Uterus (tissue), 4 donors: ENCODE data around the gene PXT1. TPM values are rescaled to one million over a fixed set of nuclear protein-coding genes. Genes with fewer than 3 reads are reported as not detected.

Source experiments
- DNase-seq, 2 donors: peaks; one replicate each; pipeline ENCODE4 v3.0.0-alpha.2; 2019 to 2020
- H3K27ac ChIP-seq, 2 donors: fragments of 200-600 bp; sonication (generic); 1 replicate in 1 of 2; 2 replicates in 1 of 2; pipeline ENCODE4 v1.5.1; 2016 to 2018
- H3K27me3 ChIP-seq, 2 donors: fragments of 200-600 bp; sonication (generic); one replicate each; pipeline ENCODE4 v1.5.1; 2018 to 2019; ENCODE audit warnings: control low read depth in 1 of 2
- H3K36me3 ChIP-seq, 2 donors: fragments of 200-600 bp; sonication (generic); one replicate each; pipeline ENCODE4 v1.5.1; 2019; ENCODE audit warnings: control low read depth in 1 of 2
- H3K4me1 ChIP-seq, 2 donors: fragments of 200-600 bp; sonication (generic); one replicate each; pipeline ENCODE4 v1.5.1; 2018 to 2019; ENCODE audit warnings: control low read depth in 1 of 2
- H3K4me3 ChIP-seq, 2 donors: fragments of 200-600 bp; sonication (generic); 1 replicate in 1 of 2; 2 replicates in 1 of 2; pipeline ENCODE4 v1.5.1; 2018 to 2019; ENCODE audit warnings: mild to moderate bottlenecking in 1 of 2
- H3K9me3 ChIP-seq, 2 donors: fragments of 200-600 bp; sonication (generic); one replicate each; pipeline ENCODE4 v1.5.1; 2019; ENCODE audit warnings: control low read depth in 1 of 2
- CTCF ChIP-seq, 4 experiments: fragments of 200-600 bp in 2 of 4; fragments of 450-650 bp in 2 of 4; sonication (generic) in 2 of 4; IDR thresholded peaks; one replicate each; pipeline ENCODE4 v1.5.1; 2016 to 2019; ENCODE audit warnings: antibody characterized with exemption in 4 of 4, mild to moderate bottlenecking in 2 of 4, moderate library complexity in 1 of 4
- POLR2A ChIP-seq, 2 donors: fragments of 450-650 bp; IDR thresholded peaks; one replicate each; pipeline ENCODE4 v1.6.1; 2016; ENCODE audit warnings: antibody characterized with exemption in 2 of 2, mild to moderate bottlenecking in 1 of 2, moderate library complexity in 1 of 2
- intact Hi-C: fragments of 100-400 bp; cut with DNase I; formaldehyde crosslinking; loops from one replicate; pipeline ENCODE4 v1.15.1; 2023; ENCODE audit warnings: low total_unique reads
- total RNA-seq, 4 donors: library from RNA; depleted of rRNA in 3 of 4; stranded (reverse); fragments of >200 nt in 3 of 4; gene quantifications; one replicate each; pipeline versions ENCODE4 v1.1.0 to v1.2.4, GENCODE V29; 2014 to 2023
- donor health status: DM: yes; HTN: yes; CAD: no.

PXT1 gene
- total RNA-seq, 4 donors from 2014 or later, result not detected

- no peaks in the 10 kb centered on the region for H3K27me3 ChIP-seq
- DNase-seq, result no peak
- no peak overlapping the region for H3K4me3 ChIP-seq
- no peaks in the 10 kb centered on the region for H3K36me3 ChIP-seq
- intact Hi-C loops, result no loop called here
- no peak for TF ChIP-seq CTCF (IDR thresholded peaks at IDR 0.05)
- no peak for TF ChIP-seq POLR2A (IDR thresholded peaks at IDR 0.05)
- H3K4me1 ChIP-seq, result no peaks in the 10 kb centered on the region
- H3K27ac ChIP-seq, result no peak overlapping the region
- no peaks in the 10 kb centered on the region for H3K9me3 ChIP-seq
Observed at GRCh38 chr6:36362551-36363370, 79.9 kb downstream of the PXT1 start.

DNA sequence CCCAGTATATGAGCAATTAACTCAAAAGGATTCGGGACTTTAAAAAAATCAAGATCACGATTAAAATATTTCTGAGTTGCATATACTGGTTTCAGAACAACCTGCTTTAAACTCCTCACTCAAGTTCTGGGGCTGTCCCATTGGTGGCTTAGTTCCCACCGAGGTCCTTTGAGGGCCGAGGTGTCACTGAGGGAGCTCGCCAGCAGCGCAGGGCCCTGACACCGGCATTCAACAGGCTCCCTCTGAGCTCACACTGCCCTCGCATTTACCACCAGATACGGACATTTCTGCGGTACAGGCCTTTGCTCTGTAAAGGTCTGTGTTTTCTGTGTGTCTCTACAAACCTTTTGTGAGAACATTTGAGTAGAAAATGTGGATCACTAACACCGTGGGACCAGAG lies 81.6 kb downstream of the PXT1 start:
- DNase-seq, result no peak
- Histone ChIP-seq H3K9me3 (no peaks in the 10 kb centered on the region), H3K27me3 (no peaks in the 10 kb centered on the region), H3K36me3 (no peaks in the 10 kb centered on the region), H3K4me1 (no peaks in the 10 kb centered on the region), H3K4me3 (no peak overlapping the region), H3K27ac (no peak overlapping the region)
- intact Hi-C loops, result no loop called here
- TF ChIP-seq POLR2A (IDR thresholded peaks at IDR 0.05) (no peak), CTCF (IDR thresholded peaks at IDR 0.05) (no peak)

DNA sequence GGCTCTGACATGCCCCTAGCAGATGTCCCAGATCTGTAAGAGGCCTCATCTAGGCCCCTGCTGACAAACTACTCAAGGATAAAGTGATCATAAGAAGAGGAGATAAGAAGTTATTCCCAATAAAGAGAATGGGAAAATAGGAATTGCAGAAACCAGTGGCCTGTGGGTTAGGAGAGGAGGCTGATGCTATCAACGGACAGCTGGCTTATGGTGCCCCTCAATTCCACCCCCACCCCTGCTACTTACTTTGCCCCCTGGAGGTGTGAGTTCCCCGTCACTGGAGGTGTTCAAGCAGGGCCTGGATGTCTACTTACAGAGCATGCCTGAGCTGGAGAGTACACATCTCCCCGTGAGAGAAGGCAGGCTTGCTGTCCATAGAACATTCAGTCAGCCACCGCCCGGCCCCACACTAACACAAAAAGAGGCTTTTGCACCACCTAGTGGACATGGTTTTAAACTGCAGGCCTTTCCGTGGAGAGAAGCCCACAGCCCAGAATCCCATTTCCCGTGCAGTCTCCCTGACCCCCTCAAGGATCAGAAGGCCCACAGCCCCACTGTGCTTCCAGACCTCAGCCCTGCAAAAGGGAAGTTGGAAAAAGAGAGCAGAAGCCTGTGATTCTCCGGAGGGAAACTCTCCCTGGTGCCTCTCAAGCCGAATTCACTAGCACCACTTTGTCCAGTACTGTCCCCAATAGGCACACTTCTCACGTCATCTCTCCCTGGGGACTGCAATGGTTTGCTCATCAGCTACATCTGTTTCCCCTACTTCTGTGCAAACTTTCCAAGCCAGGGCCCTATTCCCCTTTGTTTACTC lies 82.2 kb downstream of the PXT1 start:
- TF ChIP-seq CTCF (IDR thresholded peaks at IDR 0.05), result peak; percentile 80 to 88 (median 85)
- TF ChIP-seq POLR2A (IDR thresholded peaks at IDR 0.05), result no peak
- Histone ChIP-seq H3K27me3 (no peaks in the 10 kb centered on the region), H3K27ac (no peak overlapping the region), H3K36me3 (no peaks in the 10 kb centered on the region), H3K4me3 (no peak overlapping the region), H3K4me1 (no peaks in the 10 kb centered on the region), H3K9me3 (no peaks in the 10 kb centered on the region)
- peak; percentile 74 to 85 for DNase-seq
- intact Hi-C loops, result no loop called here

GRCh38 chr6:36358226-36358915 lies 84.3 kb downstream of the PXT1 start:
- no peaks in the 10 kb centered on the region for H3K27me3 ChIP-seq
- H3K4me1 ChIP-seq, result no peaks in the 10 kb centered on the region
- H3K4me3 ChIP-seq, result no peak overlapping the region
- intact Hi-C loops, result no loop called here
- H3K27ac ChIP-seq, result no peak overlapping the region
- no peak for DNase-seq
- no peaks in the 10 kb centered on the region for H3K36me3 ChIP-seq
- H3K9me3 ChIP-seq, result no peaks in the 10 kb centered on the region
- no peak for TF ChIP-seq CTCF (IDR thresholded peaks at IDR 0.05)
- no peak for TF ChIP-seq POLR2A (IDR thresholded peaks at IDR 0.05)
